ENCODE results near the gene TASP1.
"Not testable (repeated sequence)": the region's sequence is repeated elsewhere in the genome, so short reads cannot be mapped to it uniquely, and the experiment has no call there.

DNA sequence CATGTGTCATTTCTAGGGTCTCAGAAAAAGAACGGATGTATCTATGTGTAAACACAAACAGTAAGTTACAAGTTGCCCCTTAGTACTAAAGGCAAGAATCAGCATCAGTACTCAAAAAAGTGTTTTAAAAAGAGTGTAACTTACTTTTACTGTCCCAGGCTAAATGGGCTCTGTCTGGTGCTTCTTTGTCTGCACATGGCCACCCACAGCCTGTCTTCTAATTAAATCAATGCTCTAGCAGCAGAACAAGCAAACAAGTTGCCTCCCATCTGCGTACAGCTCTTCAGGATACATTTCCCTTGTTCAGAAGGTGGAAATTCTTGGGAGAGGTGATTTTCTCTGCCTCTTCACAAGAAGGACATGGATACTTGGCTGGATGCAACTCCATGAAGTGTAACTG, 22.0 kb downstream of the TASP1 start:
- TF ChIP-seq, protein P1, sequence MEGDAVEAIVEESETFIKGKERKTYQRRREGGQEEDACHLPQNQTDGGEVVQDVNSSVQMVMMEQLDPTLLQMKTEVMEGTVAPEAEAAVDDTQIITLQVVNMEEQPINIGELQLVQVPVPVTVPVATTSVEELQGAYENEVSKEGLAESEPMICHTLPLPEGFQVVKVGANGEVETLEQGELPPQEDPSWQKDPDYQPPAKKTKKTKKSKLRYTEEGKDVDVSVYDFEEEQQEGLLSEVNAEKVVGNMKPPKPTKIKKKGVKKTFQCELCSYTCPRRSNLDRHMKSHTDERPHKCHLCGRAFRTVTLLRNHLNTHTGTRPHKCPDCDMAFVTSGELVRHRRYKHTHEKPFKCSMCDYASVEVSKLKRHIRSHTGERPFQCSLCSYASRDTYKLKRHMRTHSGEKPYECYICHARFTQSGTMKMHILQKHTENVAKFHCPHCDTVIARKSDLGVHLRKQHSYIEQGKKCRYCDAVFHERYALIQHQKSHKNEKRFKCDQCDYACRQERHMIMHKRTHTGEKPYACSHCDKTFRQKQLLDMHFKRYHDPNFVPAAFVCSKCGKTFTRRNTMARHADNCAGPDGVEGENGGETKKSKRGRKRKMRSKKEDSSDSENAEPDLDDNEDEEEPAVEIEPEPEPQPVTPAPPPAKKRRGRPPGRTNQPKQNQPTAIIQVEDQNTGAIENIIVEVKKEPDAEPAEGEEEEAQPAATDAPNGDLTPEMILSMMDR (IDR thresholded peaks at IDR 0.05), result not testable (repeated sequence)
- TF ChIP-seq POLR2A, EP300 (IDR thresholded peaks at IDR 0.05): not testable (repeated sequence)
